Lower leg skin (tissue), 4 donors: ENCODE results near the gene HS6ST2. TPM values are rescaled to one million over a fixed set of nuclear protein-coding genes. Genes with fewer than 3 reads are reported as not detected.

ENCODE experiments used
- DNase-seq, 2 donors: peaks; one replicate each; pipeline ENCODE4 v3.0.0-alpha.2; 2019; ENCODE audit warnings: low spot score in 2 of 2
- H3K4me3 ChIP-seq: fragments of 200-600 bp; sonication (generic); 2 replicates; pipeline ENCODE4 v1.5.1; 2017; ENCODE audit warnings: mild to moderate bottlenecking, low read depth; ENCODE audit not compliant: poor library complexity, severe bottlenecking
- POLR2A ChIP-seq, 2 donors: fragments of 450-650 bp; IDR thresholded peaks; one replicate each; pipeline ENCODE4 v1.6.1; 2016 to 2017; ENCODE audit warnings: antibody characterized with exemption in 2 of 2, mild to moderate bottlenecking in 1 of 2, moderate library complexity in 1 of 2
- WGBS, 2 donors: methylation state at CpG; one replicate each; pipeline ENCODE4 v1.1.5; 2018; 5-methylcytosine and 5-hydroxymethylcytosine counted together
- intact Hi-C: fragments of 100-400 bp; cut with DNase I; formaldehyde crosslinking; loops from one replicate; pipeline ENCODE4 v1.15.0; 2023; ENCODE audit warnings: low total_unique reads
- total RNA-seq, 4 donors: library from RNA; depleted of rRNA; stranded (reverse); fragments of >200 nt; gene quantifications; one replicate each; pipeline ENCODE4 v1.1.0, GENCODE V29; 2016
- TF ChIP-seq, protein P1 (sequence below), 3 donors: fragments of 450-650 bp; IDR thresholded peaks; one replicate each; pipeline ENCODE4 v1.5.1; 2016; ENCODE audit warnings: antibody characterized with exemption in 3 of 3, mild to moderate bottlenecking in 3 of 3, moderate library complexity in 2 of 3

The HS6ST2 gene
- total RNA-seq, 4 donors from 2014 or later: 0.17 to 0.29 TPM; not detected in 2

DNA sequence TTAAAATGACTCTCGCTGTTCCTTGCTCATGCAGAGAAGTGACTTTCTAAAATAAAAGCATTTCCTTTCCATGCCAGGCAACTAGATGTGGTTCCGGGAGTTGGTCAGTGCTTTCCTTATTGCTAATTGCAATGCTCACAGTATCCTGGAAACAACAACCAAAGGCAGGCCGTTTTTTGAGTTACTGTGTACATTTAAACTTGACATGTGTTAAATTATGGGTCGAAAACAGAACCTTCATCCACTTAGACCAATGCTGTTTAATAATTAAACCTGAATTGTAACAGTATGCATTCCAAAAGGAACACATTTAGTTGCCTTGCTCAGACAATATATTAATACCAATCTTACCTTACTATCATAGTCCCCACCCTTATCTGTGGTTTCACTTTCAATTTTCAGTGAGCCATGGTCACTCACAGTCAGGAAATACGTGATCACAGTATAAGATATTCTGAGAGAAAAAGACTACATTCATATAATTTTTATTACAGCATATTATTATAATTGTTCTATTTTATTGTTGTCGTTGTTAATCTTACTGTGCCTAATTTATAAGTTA is 102.6 kb downstream of the HS6ST2 start:
- intact Hi-C loops: no loop called here
- no peak overlapping the region for H3K4me3 ChIP-seq
- TF ChIP-seq POLR2A (IDR thresholded peaks at IDR 0.05): no peak
- TF ChIP-seq, protein P1, sequence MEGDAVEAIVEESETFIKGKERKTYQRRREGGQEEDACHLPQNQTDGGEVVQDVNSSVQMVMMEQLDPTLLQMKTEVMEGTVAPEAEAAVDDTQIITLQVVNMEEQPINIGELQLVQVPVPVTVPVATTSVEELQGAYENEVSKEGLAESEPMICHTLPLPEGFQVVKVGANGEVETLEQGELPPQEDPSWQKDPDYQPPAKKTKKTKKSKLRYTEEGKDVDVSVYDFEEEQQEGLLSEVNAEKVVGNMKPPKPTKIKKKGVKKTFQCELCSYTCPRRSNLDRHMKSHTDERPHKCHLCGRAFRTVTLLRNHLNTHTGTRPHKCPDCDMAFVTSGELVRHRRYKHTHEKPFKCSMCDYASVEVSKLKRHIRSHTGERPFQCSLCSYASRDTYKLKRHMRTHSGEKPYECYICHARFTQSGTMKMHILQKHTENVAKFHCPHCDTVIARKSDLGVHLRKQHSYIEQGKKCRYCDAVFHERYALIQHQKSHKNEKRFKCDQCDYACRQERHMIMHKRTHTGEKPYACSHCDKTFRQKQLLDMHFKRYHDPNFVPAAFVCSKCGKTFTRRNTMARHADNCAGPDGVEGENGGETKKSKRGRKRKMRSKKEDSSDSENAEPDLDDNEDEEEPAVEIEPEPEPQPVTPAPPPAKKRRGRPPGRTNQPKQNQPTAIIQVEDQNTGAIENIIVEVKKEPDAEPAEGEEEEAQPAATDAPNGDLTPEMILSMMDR (IDR thresholded peaks at IDR 0.05): no peak
- WGBS, 2 donors: 75 to 86% methylated on average over 6 of the region's 6 CpGs
- no peak for DNase-seq

DNA sequence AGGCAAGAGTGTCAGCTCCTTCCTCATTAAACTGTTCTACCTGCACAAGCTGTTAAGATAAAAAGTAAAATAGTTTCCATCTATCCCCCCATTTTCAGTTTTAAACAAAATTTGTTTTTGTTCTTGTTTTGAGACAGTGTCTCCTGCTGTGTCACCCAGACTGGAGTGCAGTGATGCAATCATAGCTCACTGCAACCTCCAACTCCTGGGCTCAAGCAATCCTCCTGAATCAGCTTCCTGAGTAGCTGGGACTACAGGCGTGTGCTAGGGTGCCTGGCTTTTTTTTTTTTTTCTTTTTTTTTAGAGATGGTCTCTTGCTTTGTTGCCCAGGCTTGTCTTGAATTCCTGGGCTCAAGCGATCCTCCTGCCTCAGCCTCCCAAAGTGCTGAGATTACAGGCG is 105.4 kb downstream of the HS6ST2 start:
- H3K4me3 ChIP-seq: no peak overlapping the region
- TF ChIP-seq, protein P1 (IDR thresholded peaks at IDR 0.05): no peak
- TF ChIP-seq POLR2A (IDR thresholded peaks at IDR 0.05): no peak
- WGBS, 2 donors: 70 to 90% methylated on average over 3 of the region's 3 CpGs
- DNase-seq: no peak
- intact Hi-C loops: no loop called here

DNA sequence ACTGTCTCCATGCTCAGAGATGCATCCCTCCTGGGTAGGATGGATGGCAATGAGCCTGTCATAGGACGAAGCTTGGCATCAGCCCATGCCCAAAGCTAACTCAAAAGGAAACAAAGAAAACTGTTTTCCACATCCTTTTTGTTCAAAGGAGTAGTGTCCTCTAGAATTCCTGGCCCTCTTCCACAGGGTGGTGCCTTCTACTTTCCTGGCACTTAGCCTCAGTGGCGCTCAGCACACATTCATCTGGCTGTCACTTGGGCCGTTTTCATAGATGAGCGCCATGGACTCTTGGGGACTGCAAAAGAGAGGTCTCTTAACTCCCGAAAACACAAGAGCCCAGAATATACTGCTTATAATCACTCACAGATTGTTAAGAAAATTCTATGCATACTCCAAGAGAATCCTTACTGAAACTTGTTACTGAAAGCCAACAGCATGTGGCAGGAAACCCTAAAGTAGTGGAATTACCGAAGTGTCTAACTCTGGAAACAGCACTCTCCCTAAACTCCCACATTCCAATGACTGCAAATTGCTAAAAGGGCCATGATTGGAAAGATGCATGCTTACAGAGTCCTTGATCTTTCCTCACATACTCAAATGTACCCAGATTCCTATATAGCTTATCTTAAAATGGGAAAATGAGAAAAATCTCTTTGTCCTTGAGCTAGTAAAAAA is 110.0 kb downstream of the HS6ST2 start:
- 25 to 42% methylated on average over 6 of the region's 6 CpGs for WGBS, 2 donors
- TF ChIP-seq POLR2A (IDR thresholded peaks at IDR 0.05): no peak
- TF ChIP-seq, protein P1 (IDR thresholded peaks at IDR 0.05): no peak
- no peak overlapping the region for H3K4me3 ChIP-seq
- no peak for DNase-seq
- intact Hi-C loops: no loop called here

DNA sequence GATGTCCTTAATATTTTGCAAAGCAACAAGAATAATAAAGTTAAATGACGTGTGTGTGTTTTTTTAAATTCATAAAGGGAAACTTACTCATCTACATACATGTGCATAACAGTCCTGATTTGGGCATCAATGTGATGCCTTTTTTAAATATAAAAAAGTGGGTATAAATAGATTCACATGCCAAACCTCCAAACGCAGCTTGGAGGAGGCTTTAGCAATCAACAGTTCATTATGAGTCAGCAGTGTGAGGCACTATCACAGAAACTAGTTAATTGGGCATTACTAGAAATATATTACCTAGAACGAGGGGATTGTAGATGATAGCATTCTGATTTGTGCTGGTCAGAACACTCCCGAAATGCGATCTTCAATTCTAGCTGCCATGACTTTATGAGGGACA is 115.1 kb downstream of the HS6ST2 start:
- intact Hi-C loops: no loop called here
- TF ChIP-seq, protein P1 (IDR thresholded peaks at IDR 0.05): no peak
- TF ChIP-seq POLR2A (IDR thresholded peaks at IDR 0.05): no peak
- no peak overlapping the region for H3K4me3 ChIP-seq
- WGBS, 2 donors: 59 to 73% methylated on average over 5 of the region's 5 CpGs
- DNase-seq: no peak

DNA sequence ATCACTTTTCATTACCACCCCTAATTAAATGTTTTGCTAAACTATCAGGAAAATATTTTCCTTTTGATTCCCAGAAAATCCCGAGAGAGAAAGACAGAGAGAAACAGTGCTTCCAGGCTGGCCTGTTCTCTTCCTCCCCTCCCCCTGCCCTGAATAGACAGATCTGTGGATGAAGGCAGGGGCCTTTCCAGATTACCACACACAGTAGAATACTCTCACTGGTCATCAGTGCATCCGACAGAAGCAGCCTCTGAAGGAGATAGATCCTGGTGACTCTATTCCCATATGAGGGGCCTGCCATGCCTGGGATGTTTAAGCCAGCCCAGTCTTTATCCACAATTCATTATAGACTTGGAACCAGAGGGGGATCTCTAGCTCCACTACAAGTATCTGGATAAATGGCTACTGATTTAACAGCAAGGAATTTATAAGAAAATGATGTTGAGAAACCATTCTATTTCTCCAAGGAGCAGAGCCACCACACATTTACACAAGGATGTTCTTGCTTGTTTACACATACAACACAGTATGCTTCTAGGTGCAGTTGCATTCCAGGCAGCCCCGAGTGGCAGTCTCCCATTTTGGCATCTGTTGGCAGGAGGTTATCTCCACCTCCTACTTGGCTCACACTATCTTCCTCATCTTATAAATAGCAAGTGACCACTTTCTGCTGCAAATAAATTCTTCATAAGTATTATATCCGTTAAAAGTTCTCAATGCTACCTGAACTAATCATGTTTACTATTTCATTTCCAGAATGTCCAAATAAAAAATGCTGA is 115.8 kb downstream of the HS6ST2 start:
- DNase-seq: no peak
- 54 to 67% methylated on average over 4 of the region's 4 CpGs for WGBS, 2 donors
- intact Hi-C loops: no loop called here
- TF ChIP-seq POLR2A (IDR thresholded peaks at IDR 0.05): no peak
- TF ChIP-seq, protein P1 (IDR thresholded peaks at IDR 0.05): no peak
- H3K4me3 ChIP-seq: no peak overlapping the region
